Sciatic nerve (tissue), 2 donors: ENCODE results near the gene PITHD1. TPM values are rescaled to one million over a fixed set of nuclear protein-coding genes. Genes with fewer than 3 reads are reported as not detected.
"Not testable (repeated sequence)": the region's sequence is repeated elsewhere in the genome, so short reads cannot be mapped to it uniquely, and the experiment has no call there.

ENCODE experiments used
- ATAC-seq: fragments of 200-7000 bp; cut with Tn5 transposase; one replicate; pipeline ENCODE4 v1.9.1; 2020; ENCODE audit warnings: mild to moderate bottlenecking, moderate library complexity
- DNase-seq: peaks from one replicate; pipeline ENCODE4 v3.0.0-alpha.2; 2020; ENCODE audit warnings: low spot score
- intact Hi-C: fragments of 100-400 bp; cut with DNase I; formaldehyde crosslinking; loops from one replicate; pipeline ENCODE4 v1.14.2; 2022
- total RNA-seq: library from RNA; stranded (reverse); fragmentation: NEBNext Ultra II Directional; extraction: Animal tissue kit (Norgen Biotek cat#: 25700); gene quantifications from one replicate; pipeline ENCODE4 v1.2.1, GENCODE V29; 2021
- donor health status: DM: no; HTN: no; CAD: no.
- donor health status: DM: no; HTN: no; CAD: no.

PITHD1 gene
- total RNA-seq, 1 donor from 2014 or later, result 100 TPM

DNA sequence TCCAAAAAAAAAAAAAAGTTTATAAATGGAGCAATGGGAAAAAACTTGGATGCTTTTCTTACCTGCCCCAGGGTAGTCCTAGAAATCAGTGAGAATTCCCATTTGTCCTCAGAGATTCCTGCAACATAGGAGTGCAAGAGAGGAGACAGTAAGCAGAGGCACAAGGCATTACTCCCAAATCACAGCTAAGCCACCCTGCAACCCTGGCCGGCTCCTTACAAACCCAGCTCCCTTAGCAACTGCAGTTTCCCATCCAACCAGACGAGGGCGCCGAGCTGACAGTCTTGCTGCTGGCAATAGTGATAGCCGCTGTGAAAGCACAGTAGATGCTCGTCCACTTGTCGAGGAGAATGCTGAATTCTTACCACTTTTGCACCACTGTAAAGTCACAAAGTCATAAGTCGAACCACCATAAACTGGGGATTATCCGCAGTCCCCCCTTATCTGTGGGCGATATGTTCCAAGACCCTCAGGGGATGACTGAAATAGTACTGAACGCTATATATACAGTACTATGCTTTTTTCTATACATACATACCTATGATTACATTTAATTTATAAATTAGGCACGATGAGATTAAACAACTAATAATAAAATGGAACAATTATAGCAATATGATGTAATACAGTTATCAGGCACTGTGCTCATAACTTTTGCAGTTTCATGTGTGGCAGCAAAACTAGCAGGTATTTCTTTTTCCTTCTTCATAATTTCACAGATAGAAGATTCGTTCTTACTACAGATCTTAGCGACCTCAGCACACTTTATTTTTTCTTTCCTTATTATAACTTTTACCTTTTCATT, 6.0 kb upstream of the PITHD1 start:
- DNase-seq (peak; percentile 94), ATAC-seq (peak; percentile 89)
- intact Hi-C loops, result no loop called here

DNA sequence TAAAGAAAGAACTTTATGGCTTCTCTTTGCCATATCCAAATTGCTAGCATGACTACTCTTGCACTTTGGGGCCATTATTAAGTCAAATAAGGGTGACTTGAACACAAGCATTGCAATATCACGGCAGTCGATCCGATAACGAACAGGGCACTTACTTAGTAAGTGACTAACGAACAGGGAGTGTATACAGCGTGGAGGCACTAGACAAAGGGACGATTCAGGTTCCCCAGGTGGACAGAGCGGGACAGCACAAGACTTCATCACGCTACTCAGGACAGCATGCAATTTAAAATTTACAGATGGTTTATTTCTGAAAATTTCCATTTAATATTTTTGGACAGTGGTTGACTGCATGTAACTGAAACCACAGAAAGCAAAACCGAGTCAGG, 5.4 kb upstream of the PITHD1 start:
- ATAC-seq (no peak), DNase-seq (no peak)
- intact Hi-C loops, result no loop called here

GRCh38 chr1:23774174-23774880, 3.9 kb upstream of the PITHD1 start:
- no peak for ATAC-seq
- no peak for DNase-seq
- intact Hi-C loops, result no loop called here

DNA sequence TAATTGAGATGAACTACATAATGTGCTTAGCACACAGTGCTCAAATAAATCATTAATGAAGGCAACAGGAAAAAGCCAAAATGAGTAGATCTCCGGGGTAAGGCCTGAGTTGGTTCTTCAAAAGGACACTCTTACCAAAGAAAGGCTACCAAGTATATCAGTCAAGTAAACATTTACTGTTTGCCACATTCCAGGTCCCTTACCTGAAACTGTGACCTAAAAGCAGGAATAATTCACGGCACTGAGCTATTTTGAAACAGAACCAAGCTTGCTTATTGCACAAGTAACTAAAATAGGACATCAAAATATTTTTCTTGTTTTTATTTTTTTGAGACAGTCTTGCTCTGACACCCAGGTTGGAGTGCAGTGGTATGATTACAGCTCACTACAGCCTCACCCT, 2.0 kb upstream of the PITHD1 start:
- intact Hi-C loops, result no loop called here
- ATAC-seq, result no peak
- no peak for DNase-seq

GRCh38 chr1:23779826-23780371, 1.7 kb downstream of the PITHD1 start:
- DNase-seq (no peak), ATAC-seq (no peak)
- intact Hi-C loops, result no loop called here

GRCh38 chr1:23783141-23783540, 4.9 kb downstream of the PITHD1 start:
- intact Hi-C loops, DNase-seq, ATAC-seq: not testable (repeated sequence)

DNA sequence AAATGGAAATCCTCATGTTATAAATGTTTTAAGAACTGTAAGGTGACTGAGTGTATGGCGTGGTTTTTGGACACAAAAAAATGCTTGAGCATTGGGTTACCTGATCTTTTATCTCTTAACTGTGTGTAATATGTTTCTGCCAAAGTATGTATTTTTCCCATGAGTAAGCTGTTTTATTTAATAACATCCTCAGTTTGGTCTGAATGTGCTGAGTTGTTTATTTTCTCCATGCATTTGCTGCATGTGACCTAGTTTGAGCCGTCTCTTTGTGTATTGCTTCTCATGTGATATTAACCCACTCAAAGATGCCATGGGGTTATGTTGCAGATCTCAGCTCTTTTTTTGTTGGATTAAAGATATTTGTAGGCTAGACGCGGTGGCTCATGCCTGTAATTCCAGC, 6.6 kb downstream of the PITHD1 start:
- intact Hi-C loops, result no loop called here
- DNase-seq (no peak), ATAC-seq (peak; percentile 54)

- intact Hi-C loops, result no loop called here
- DNase-seq, result no peak
- no peak for ATAC-seq
Measured at GRCh38 chr1:23787701-23788100, 9.5 kb downstream of the PITHD1 start.

DNA sequence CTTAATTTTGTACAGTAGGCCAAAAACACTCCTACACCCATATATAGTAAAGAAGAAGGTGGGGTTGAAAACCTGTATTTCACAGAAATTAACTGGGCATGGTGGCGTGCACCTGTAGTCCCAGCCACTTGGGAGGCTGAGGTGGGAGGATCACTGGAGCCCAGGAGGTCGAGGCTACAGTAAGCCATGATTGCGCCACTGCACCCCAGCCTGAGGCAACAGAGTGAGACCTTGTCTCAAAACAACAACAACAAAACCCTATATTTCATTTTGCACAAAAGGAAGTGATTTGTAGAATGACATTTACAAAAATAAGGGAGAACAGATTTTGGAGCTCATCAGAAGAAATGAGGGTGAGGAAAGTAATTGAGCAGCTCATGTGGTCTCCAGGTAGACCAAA, 10.5 kb downstream of the PITHD1 start:
- intact Hi-C loops, result no loop called here
- no peak for DNase-seq
- ATAC-seq, result no peak

GRCh38 chr1:23790696-23791515, 12.7 kb downstream of the PITHD1 start, which contains the start of gene LYPLA2:
Gene LYPLA2 (plus strand): TSS chr1:23791145. CDS start chr1:23792683, 1,538 bp downstream.
- intact Hi-C loops, result no loop called here
- DNase-seq (peak; percentile 97), ATAC-seq (peak; percentile 95)

DNA sequence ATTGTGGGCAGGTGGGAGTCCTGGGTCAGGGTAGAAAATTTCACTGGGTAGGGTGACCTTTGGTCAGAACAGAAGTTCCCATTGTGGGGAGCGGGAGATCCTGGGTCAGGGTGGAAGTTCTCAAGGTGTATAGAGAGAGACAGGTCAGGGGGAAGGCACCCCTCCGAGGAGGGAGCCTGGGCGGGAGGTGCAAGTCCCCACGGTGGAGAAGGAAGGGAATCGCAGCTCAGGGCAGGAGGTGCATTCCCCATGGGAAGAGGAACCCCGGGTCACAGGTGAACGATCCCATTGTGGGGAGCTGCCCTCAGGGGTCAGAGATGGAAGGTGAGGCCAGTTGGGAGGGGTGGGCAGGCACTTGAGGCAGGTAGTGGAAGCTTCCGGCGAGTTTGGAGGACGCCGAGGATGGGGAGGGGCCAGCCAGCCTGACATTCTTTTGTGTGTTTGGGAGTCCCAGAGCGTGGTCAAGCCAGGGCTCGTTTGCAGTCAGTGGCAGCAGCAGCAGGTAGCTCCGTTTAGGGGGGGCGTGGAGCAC, 13.4 kb downstream of the PITHD1 start:
- intact Hi-C loops, result no loop called here
- peak; percentile 16 for ATAC-seq
- no peak for DNase-seq

- intact Hi-C loops, result no loop called here
- ATAC-seq (no peak), DNase-seq (no peak)
Measured at GRCh38 chr1:23792151-23792945, 14.1 kb downstream of the PITHD1 start.

DNA sequence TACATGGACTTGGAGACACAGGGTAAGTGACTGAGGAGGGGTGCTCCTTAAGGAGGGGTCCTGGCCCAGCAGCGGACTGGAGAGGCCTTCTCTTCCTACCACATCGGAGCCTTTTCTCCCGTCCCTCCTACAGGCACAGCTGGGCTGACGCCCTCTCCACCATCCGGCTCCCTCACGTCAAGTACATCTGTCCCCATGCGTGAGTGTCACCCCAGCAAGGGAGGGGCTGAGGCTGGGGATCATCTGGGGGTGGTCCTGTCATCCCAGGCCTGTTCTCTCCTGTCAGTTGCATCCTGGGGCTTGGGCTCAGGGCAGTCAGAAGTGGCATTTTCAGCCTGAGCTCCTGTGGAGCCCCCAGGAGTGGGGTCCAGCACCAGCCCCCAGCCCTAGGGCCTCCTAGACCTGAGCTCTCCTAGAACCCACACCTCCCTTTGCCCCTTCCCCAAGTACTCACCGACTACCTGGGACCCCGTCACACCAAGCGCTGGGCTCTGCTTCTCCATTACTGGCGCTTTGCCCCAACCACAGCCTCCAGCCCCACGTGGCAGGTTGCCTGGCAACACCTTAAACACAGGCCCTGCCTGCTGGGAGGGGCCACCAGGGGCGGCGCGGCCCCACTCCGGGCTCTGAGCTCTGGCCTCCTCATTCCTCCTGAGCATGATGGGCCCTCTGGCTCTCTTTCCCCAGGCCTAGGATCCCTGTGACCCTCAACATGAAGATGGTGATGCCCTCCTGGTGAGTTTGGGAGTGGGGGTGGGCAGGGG, 15.0 kb downstream of the PITHD1 start:
- DNase-seq (no peak), ATAC-seq (no peak)
- intact Hi-C loops, result no loop called here

GRCh38 chr1:23793861-23794731, 15.9 kb downstream of the PITHD1 start:
- ATAC-seq (no peak), DNase-seq (no peak)
- intact Hi-C loops, result no loop called here

GRCh38 chr1:23794732-23795182, 16.5 kb downstream of the PITHD1 start:
- DNase-seq, intact Hi-C loops, ATAC-seq: not testable (repeated sequence)

GRCh38 chr1:23795676-23796465, 17.7 kb downstream of the PITHD1 start:
- ATAC-seq (no peak), DNase-seq (no peak)
- intact Hi-C loops, result no loop called here
